ENCODE results near the gene IPCEF1.

GRCh38 chr6:154209555-154209954 is 147.0 kb downstream of the IPCEF1 start:
- no peak for TF ChIP-seq CTCF (IDR thresholded peaks at IDR 0.05; ENCODE audit: low read depth, low read length, missing input control)
- TF ChIP-seq, protein P1, sequence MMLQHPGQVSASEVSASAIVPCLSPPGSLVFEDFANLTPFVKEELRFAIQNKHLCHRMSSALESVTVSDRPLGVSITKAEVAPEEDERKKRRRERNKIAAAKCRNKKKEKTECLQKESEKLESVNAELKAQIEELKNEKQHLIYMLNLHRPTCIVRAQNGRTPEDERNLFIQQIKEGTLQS (IDR thresholded peaks at IDR 0.05), result no peak
- TF ChIP-seq SP1 (IDR thresholded peaks at IDR 0.05), result no peak
- TF ChIP-seq, protein P2, sequence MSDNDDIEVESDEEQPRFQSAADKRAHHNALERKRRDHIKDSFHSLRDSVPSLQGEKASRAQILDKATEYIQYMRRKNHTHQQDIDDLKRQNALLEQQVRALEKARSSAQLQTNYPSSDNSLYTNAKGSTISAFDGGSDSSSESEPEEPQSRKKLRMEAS (IDR thresholded peaks at IDR 0.05), result no peak
- no peak for TF ChIP-seq YY1 (IDR thresholded peaks at IDR 0.05)
- TF ChIP-seq, protein P3, sequence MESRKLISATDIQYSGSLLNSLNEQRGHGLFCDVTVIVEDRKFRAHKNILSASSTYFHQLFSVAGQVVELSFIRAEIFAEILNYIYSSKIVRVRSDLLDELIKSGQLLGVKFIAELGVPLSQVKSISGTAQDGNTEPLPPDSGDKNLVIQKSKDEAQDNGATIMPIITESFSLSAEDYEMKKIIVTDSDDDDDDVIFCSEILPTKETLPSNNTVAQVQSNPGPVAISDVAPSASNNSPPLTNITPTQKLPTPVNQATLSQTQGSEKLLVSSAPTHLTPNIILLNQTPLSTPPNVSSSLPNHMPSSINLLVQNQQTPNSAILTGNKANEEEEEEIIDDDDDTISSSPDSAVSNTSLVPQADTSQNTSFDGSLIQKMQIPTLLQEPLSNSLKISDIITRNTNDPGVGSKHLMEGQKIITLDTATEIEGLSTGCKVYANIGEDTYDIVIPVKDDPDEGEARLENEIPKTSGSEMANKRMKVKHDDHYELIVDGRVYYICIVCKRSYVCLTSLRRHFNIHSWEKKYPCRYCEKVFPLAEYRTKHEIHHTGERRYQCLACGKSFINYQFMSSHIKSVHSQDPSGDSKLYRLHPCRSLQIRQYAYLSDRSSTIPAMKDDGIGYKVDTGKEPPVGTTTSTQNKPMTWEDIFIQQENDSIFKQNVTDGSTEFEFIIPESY (IDR thresholded peaks at IDR 0.05), result no peak
- TF ChIP-seq, protein P4, sequence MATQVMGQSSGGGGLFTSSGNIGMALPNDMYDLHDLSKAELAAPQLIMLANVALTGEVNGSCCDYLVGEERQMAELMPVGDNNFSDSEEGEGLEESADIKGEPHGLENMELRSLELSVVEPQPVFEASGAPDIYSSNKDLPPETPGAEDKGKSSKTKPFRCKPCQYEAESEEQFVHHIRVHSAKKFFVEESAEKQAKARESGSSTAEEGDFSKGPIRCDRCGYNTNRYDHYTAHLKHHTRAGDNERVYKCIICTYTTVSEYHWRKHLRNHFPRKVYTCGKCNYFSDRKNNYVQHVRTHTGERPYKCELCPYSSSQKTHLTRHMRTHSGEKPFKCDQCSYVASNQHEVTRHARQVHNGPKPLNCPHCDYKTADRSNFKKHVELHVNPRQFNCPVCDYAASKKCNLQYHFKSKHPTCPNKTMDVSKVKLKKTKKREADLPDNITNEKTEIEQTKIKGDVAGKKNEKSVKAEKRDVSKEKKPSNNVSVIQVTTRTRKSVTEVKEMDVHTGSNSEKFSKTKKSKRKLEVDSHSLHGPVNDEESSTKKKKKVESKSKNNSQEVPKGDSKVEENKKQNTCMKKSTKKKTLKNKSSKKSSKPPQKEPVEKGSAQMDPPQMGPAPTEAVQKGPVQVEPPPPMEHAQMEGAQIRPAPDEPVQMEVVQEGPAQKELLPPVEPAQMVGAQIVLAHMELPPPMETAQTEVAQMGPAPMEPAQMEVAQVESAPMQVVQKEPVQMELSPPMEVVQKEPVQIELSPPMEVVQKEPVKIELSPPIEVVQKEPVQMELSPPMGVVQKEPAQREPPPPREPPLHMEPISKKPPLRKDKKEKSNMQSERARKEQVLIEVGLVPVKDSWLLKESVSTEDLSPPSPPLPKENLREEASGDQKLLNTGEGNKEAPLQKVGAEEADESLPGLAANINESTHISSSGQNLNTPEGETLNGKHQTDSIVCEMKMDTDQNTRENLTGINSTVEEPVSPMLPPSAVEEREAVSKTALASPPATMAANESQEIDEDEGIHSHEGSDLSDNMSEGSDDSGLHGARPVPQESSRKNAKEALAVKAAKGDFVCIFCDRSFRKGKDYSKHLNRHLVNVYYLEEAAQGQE (IDR thresholded peaks at IDR 0.05), result no peak
- TF ChIP-seq JUND (IDR thresholded peaks at IDR 0.05), result no peak
- no peak for TF ChIP-seq RAD21 (IDR thresholded peaks at IDR 0.05)
- TF ChIP-seq TAF1 (conservative IDR thresholded peaks at IDR 0.05), result no peak
- no peak for TF ChIP-seq EGR1 (IDR thresholded peaks at IDR 0.05; ENCODE audit: low read depth in 2 of 2)
- TF ChIP-seq GABPA (IDR thresholded peaks at IDR 0.05 in 1 of 2, conservative IDR thresholded peaks at IDR 0.05 in 1 of 2), result no peak
- no peak for TF ChIP-seq FOXA1 (IDR thresholded peaks at IDR 0.05)

Measured in liver (tissue), 3 donors.